ENCODE measurements around the gene DMRTC1B. TPM values are rescaled to one million over a fixed set of nuclear protein-coding genes. Genes with fewer than 3 reads are reported as not detected.
"Not testable (repeated sequence)": the region's sequence is repeated elsewhere in the genome, so short reads cannot be mapped to it uniquely, and the experiment has no call there.

The DMRTC1B gene
- polyA plus RNA-seq (2013, experiment 1 of 2; ENCODE audit: insufficient read length): not detected
- not detected for polyA plus RNA-seq (2013, experiment 2 of 2; ENCODE audit: insufficient read length)

DNA sequence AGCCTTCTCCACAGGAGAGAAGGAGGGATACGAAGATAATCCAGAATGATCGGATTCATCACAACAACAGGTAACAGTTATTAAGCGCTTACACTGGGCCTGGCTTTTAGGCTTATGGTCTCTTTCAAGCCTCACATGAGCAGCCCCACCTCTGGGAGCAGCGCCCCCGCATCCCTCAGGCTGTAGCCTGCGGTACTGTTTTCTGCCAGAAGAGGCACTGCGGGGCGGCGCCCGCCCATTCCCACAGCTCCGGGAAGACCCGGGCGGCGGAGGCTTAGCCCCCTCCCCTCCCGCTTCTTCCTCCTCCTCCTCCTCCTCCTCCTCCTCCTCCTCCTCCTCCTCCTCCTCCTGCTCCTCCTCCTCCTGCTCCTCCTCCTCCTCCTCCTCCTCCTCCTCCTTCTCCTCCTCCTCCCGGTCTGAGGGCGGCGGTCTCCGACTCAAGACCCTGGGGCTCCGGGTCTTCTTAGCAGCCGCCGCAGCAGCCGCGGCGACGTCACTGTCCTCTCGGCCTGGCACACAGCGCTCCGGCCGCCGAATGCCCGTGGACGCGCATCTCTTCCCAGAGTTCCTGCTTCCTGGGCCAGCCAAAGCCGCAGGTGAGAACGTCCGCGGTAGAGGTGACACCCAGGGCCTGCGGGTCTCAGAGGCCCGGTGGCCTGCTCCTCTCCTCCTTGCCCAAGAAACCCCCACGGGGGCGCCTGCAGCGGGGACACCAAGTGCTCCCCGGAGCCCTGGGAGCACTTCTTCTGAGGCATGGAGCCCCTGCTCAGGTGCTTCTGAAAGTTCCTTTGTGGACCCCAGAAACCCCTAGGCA, at the start of gene DMRTC1B:
Gene DMRTC1B (plus strand): TSS at position 238 of the 814 bp plus-strand sequence. CDS start 68,246 bp downstream, outside the sequence.
- not testable (repeated sequence) for DNase-seq

DNA sequence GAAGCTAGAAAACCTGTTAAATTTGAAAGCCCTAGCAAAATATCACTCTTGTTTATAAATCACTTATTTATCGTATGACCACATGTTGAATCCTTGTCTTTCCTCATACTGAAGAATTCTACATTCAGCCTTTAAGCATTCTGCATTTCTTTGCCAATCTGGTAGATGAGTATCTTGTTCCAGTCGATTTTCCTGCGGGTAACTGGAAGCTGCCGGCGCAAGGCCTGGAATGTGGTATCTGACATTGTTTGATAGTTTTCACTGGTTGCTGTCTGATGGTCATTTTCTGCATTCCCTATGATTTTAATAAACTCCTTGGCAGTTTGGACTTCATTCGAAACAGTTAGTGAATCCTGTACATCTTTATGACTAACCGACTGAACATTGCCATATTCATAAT, 48.8 kb upstream of the DMRTC1B start:
- no peak for DNase-seq

GRCh38 chrX:72733636-72734035, 43.1 kb upstream of the DMRTC1B start:
- not testable (repeated sequence) for DNase-seq

DNA sequence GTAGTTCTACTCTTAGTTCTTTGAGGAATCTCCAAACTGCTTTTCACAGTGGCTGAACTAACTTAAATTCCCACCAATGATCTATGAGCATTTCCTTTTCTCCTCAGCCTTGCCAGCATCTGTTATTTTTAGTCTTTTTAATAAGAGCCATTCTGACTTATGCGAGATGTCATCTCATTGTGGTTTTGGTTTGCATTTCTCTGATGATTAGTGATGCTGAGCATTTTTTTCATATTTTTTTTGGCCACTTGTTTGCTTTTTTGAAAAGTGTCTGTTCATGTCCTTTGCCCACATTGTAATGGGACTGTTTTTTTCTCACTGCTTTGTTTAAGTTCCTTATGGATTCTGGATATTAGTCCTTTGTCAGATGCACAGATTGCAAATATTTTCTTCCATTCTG, 41.1 kb upstream of the DMRTC1B start:
- peak; percentile 26 for DNase-seq

DNA sequence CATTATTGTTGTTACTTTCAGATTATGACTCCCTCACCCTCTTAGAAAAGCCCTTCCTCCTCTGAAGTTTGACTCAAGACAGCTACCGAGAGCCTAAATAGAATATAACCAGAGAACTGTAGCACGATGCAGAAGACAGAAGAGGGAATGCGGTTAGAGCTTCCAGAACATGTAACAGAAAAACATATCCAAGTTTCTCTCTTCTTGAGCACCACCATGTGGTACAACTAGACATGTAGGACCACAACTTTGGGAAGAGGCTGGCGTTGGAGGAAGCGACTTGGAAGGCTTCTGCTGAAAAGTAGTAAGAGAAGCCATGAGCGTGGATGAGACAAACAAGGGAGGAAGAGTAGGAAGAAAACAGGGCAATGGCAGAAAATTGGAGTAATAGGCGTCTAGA, 31.1 kb upstream of the DMRTC1B start:
- not testable (repeated sequence) for DNase-seq

DNA sequence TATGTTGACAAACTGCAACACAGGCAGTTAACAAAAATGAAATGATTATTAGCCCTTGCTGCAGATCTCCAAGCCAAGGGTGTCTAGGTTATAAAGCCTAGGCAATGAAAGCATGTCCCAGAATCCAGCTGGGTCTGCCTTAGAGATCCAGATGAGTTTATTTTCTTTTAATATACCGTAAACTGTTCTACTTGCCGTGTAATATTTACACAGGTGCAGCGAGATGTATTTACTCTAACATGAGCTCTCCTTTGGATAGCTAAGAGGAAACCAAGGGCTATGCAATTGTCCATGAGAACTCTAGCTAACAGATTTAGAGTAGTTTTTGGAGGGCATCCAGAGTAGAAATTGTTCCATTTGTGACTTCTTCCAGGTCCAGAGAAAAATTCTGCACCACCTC, 28.1 kb upstream of the DMRTC1B start:
- not testable (repeated sequence) for DNase-seq

DNA sequence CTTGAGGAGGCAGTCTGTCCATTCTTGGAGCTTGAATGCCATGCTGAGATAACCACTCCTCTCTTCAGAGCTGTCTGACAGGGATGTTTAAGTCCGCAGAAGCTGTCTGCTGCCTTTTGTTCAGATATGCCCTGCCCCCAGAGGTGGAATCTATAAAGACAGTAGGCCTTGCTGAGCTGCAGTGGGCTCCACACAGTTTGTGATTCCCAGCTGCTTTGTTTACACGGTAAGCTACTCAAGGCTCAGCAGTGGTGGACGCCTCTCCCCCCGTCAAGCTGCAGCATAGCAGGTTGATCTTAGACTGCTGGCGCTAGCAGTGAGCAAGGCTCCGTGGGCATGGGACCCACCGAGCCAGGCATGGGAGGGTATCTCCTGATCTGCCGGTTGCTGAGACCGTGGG, 16.2 kb upstream of the DMRTC1B start:
- DNase-seq: not testable (repeated sequence)

DNA sequence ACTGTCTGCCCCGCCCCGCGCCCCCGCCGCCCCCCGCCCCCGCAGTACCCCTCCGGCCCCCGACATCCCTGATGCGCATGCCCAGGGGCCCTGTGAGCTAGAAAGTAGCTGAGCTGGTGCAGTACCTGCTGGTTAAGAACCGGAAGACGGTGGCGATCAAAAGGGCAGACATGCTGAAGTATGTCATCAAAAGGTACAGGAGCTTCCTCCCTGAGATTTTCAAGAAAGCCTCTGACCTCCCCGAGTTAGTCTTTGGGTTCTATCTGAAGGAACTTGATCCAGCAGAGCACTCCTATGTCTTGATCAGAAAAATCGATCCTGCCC, 739 bp downstream of the DMRTC1B start:
- not testable (repeated sequence) for DNase-seq

- DNase-seq: not testable (repeated sequence)
These were observed 1.5 kb downstream of the DMRTC1B start for GRCh38 chrX:72778146-72778545.

DNA sequence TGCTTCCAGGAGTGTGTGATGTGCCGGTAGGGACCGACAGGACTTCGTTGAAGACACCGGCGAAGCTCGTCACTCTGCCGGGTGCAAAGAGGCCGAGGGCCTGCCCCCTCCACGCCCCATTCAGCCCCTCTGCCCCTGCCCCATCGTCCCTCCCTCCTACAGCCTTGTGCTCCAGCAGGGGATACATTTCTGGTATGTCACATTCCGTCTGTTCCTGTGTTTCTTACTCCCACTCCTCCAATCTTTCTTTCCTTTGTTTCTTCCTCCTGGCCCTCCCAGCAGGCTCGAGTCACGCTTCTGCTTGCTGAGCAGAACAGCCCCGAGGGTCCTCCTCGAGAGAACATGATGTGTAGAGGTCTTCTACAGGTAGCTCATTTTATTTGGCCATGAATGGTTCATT, 5.9 kb downstream of the DMRTC1B start, which contains the start of gene FAM236B:
Gene FAM236B (minus strand): TSS at position 101 of the 400 bp plus-strand sequence. CDS start 100 bp downstream, at position 1.
- DNase-seq: not testable (repeated sequence)

GRCh38 chrX:72783365-72783936, 6.8 kb downstream of the DMRTC1B start:
- not testable (repeated sequence) for DNase-seq

- DNase-seq: not testable (repeated sequence)
These were observed 7.3 kb downstream of the DMRTC1B start for GRCh38 chrX:72783964-72784363.

DNA sequence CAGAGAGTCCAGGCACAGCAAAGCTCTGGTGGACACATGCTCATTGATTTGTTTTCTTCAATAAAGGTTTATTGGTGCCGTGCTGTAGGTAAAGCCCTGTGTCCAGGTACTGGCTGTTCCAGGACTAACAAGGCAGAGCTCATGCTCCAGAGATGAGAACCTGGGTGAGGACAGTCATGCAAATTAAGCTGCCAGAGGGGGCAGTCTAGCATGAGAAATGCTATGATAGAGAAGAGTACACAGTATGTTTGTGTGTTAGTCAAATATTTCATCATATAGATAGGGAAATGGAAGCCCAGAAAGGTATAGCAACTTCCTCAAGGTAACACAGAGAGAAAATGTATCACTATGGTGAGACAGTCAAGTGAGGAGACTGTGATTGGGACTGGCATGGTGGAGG, 11.5 kb downstream of the DMRTC1B start:
- not testable (repeated sequence) for DNase-seq

GRCh38 chrX:72790390-72790789, 13.7 kb downstream of the DMRTC1B start:
- not testable (repeated sequence) for DNase-seq

GRCh38 chrX:72808110-72808509, 31.4 kb downstream of the DMRTC1B start, which contains the start of gene FAM236D:
TSS of gene FAM236D (minus strand) at chrX:72808210. CDS start at chrX:72808110, 100 bp downstream.
- DNase-seq: not testable (repeated sequence)

GRCh38 chrX:72830701-72831100, 54.0 kb downstream of the DMRTC1B start:
- DNase-seq: not testable (repeated sequence)

DNA sequence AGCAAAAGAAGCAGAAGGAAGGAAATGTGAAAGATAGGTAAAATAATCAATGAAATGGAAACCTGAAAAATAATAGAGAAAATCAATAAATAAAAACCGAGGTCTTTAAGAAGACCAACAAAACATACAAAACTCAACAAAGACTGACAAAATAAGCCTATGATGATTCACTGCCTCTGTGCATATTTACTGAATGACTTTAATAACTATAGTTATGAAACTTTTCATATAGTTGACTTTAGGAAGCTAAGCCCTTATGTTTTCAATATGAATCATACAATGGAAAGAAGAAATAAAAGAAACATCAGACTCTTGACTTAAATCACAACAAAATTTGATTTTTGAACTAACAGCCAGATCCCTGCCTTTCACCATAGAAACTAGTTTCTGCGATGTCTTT, 60.8 kb downstream of the DMRTC1B start:
- DNase-seq: not testable (repeated sequence)

GRCh38 chrX:72882898-72883297, 106.2 kb downstream of the DMRTC1B start:
- not testable (repeated sequence) for DNase-seq

- DNase-seq: not testable (repeated sequence)
These were observed 113.0 kb downstream of the DMRTC1B start for GRCh38 chrX:72889740-72890139.

Measured in fibroblast of skin of abdomen (primary cell).